ENCODE results near the gene C17orf113. TPM values are rescaled to one million over a fixed set of nuclear protein-coding genes. Genes with fewer than 3 reads are reported as not detected.
A peak's percentile ranks its signal among the peaks of the same experiment; 100 is the strongest.

C17orf113 gene
- total RNA-seq, 4 donors from 2014 or later: 1.6 to 8.6 (median 3.2) TPM; not detected in 1

- no peak overlapping the region for H3K4me3 ChIP-seq
- TF ChIP-seq POLR2A (IDR thresholded peaks at IDR 0.05): no peak
- TF ChIP-seq CTCF (IDR thresholded peaks at IDR 0.05): no peak
- no peaks in the 10 kb centered on the region for H3K36me3 ChIP-seq
- H3K4me1 ChIP-seq: peaks cover 0 to 9% (median 6%) of the 10 kb centered on the region in 4 donors
- no peak for DNase-seq
- H3K27me3 ChIP-seq: peaks cover 0 to 10% of the 10 kb centered on the region in 2 donors
- no peaks in the 10 kb centered on the region for H3K9me3 ChIP-seq
- no peak overlapping the region for H3K27ac ChIP-seq
Measured at GRCh38 chr17:42076797-42077559, 26.6 kb upstream of the C17orf113 start.

GRCh38 chr17:42075789-42076188, 25.4 kb upstream of the C17orf113 start:
- peaks cover 0 to 13% (median 7%) of the 10 kb centered on the region in 4 donors for H3K4me1 ChIP-seq
- no peak for TF ChIP-seq CTCF (IDR thresholded peaks at IDR 0.05)
- TF ChIP-seq POLR2A (IDR thresholded peaks at IDR 0.05): no peak
- no peaks in the 10 kb centered on the region for H3K9me3 ChIP-seq
- H3K27ac ChIP-seq: no peak overlapping the region
- DNase-seq: no peak
- H3K4me3 ChIP-seq: no peak overlapping the region
- H3K27me3 ChIP-seq: peaks cover 0 to 10% of the 10 kb centered on the region in 2 donors
- no peaks in the 10 kb centered on the region for H3K36me3 ChIP-seq

GRCh38 chr17:42072323-42073187, 22.2 kb upstream of the C17orf113 start:
- Histone ChIP-seq H3K27ac (no peak overlapping the region), H3K4me1 (peaks cover 0 to 13% (median 7%) of the 10 kb centered on the region in 4 donors), H3K9me3 (no peaks in the 10 kb centered on the region), H3K4me3 (peak overlapping the region; percentile 15 to 52 (median 42)), H3K36me3 (no peaks in the 10 kb centered on the region), H3K27me3 (peaks cover 0 to 10% of the 10 kb centered on the region in 2 donors)
- TF ChIP-seq POLR2A (IDR thresholded peaks at IDR 0.05) (no peak), CTCF (IDR thresholded peaks at IDR 0.05) (peak in 1 of 6 experiments; percentile 12)
- peak in 1 of 3 donors; percentile 20 for DNase-seq

- Histone ChIP-seq H3K27ac (no peak overlapping the region), H3K4me3 (peak overlapping the region in 2 of 4 donors; percentile 41 to 52), H3K4me1 (peaks cover 0 to 13% (median 7%) of the 10 kb centered on the region in 4 donors), H3K9me3 (no peaks in the 10 kb centered on the region), H3K27me3 (peaks cover 0 to 10% of the 10 kb centered on the region in 2 donors), H3K36me3 (no peaks in the 10 kb centered on the region)
- no peak for DNase-seq
- TF ChIP-seq POLR2A (IDR thresholded peaks at IDR 0.05) (no peak), CTCF (IDR thresholded peaks at IDR 0.05) (no peak)
Measured at GRCh38 chr17:42071810-42072209, 21.4 kb upstream of the C17orf113 start.

GRCh38 chr17:42068979-42069378, 18.6 kb upstream of the C17orf113 start:
- no peaks in the 10 kb centered on the region for H3K36me3 ChIP-seq
- no peak for TF ChIP-seq POLR2A (IDR thresholded peaks at IDR 0.05)
- TF ChIP-seq CTCF (IDR thresholded peaks at IDR 0.05): no peak
- no peak for DNase-seq
- H3K27ac ChIP-seq: no peak overlapping the region
- no peaks in the 10 kb centered on the region for H3K9me3 ChIP-seq
- H3K4me3 ChIP-seq: no peak overlapping the region
- H3K4me1 ChIP-seq: peaks cover 0 to 13% (median 7%) of the 10 kb centered on the region in 4 donors
- H3K27me3 ChIP-seq: peaks cover 0 to 10% of the 10 kb centered on the region in 2 donors
